Neural crest cell (in vitro differentiated cells): ENCODE data around the gene KDM2A. TPM values are rescaled to one million over a fixed set of nuclear protein-coding genes. Genes with fewer than 3 reads are reported as not detected.

ENCODE experiments used
- DNase-seq: peaks from one replicate; pipeline ENCODE4 v3.0.0; 2021; ENCODE audit warnings: low read depth, mixed read lengths, low spot score
- H3K27ac Mint-ChIP-seq: one replicate; pipeline ENCODE4 v1.8.0; 2021; ENCODE audit warnings: mild to moderate bottlenecking, mixed read lengths; ENCODE audit not compliant: unreplicated experiment
- H3K27me3 Mint-ChIP-seq: 2 replicates; pipeline ENCODE4 v1.8.0; 2021; ENCODE audit warnings: low read depth, mild to moderate bottlenecking, mixed read lengths
- H3K36me3 Mint-ChIP-seq: 2 replicates; pipeline ENCODE4 v1.8.0; 2021; ENCODE audit warnings: low read depth, mild to moderate bottlenecking, mixed read lengths
- H3K4me1 Mint-ChIP-seq: 2 replicates; pipeline ENCODE4 v1.8.0; 2021; ENCODE audit warnings: mixed read lengths
- H3K4me3 Mint-ChIP-seq: one replicate; pipeline ENCODE4 v1.8.0; 2021; ENCODE audit warnings: mild to moderate bottlenecking, mixed read lengths
- H3K9me3 Mint-ChIP-seq: 2 replicates; pipeline ENCODE4 v1.8.0; 2021; ENCODE audit warnings: mixed read lengths
- CTCF ChIP-seq: fragments of 200-600 bp; sonication (generic); conservative IDR thresholded peaks from 2 replicates; pipeline ENCODE4 v1.5.0; 2021; ENCODE audit warnings: antibody characterized with exemption, mild to moderate bottlenecking
- total RNA-seq: library from RNA; stranded (reverse); gene quantifications from 2 replicates; pipeline ENCODE4 v1.2.1, GENCODE V29; 2021

KDM2A gene
- total RNA-seq, 1 donor from 2014 or later, result 67.4 TPM

GRCh38 chr11:67154726-67155125, 35.7 kb downstream of the KDM2A start:
- H3K4me1 Mint-ChIP-seq, result peaks cover 6% of the 10 kb centered on the region
- DNase-seq, result no peak
- no peak overlapping the region for H3K4me3 Mint-ChIP-seq
- H3K36me3 Mint-ChIP-seq, result peaks cover 3% of the 10 kb centered on the region
- no peaks in the 10 kb centered on the region for H3K9me3 Mint-ChIP-seq
- H3K27ac Mint-ChIP-seq, result no peak overlapping the region
- no peak for TF ChIP-seq CTCF
- no peaks in the 10 kb centered on the region for H3K27me3 Mint-ChIP-seq

GRCh38 chr11:67157691-67158090, 38.6 kb downstream of the KDM2A start:
- peaks cover 3% of the 10 kb centered on the region for H3K36me3 Mint-ChIP-seq
- peaks cover 10% of the 10 kb centered on the region for H3K4me1 Mint-ChIP-seq
- H3K4me3 Mint-ChIP-seq, result no peak overlapping the region
- DNase-seq, result no peak
- no peak for TF ChIP-seq CTCF
- no peaks in the 10 kb centered on the region for H3K9me3 Mint-ChIP-seq
- H3K27ac Mint-ChIP-seq, result no peak overlapping the region
- no peaks in the 10 kb centered on the region for H3K27me3 Mint-ChIP-seq

GRCh38 chr11:67158221-67158620, 39.2 kb downstream of the KDM2A start:
- peaks cover 4% of the 10 kb centered on the region for H3K36me3 Mint-ChIP-seq
- no peak overlapping the region for H3K27ac Mint-ChIP-seq
- H3K4me1 Mint-ChIP-seq, result peaks cover 10% of the 10 kb centered on the region
- H3K4me3 Mint-ChIP-seq, result no peak overlapping the region
- no peaks in the 10 kb centered on the region for H3K27me3 Mint-ChIP-seq
- no peak for TF ChIP-seq CTCF
- H3K9me3 Mint-ChIP-seq, result no peaks in the 10 kb centered on the region
- DNase-seq, result no peak

GRCh38 chr11:67160045-67160444, 41.0 kb downstream of the KDM2A start:
- Mint-ChIP-seq H3K4me1 (peaks cover 13% of the 10 kb centered on the region), H3K27me3 (no peaks in the 10 kb centered on the region), H3K27ac (no peak overlapping the region), H3K4me3 (no peak overlapping the region), H3K9me3 (no peaks in the 10 kb centered on the region), H3K36me3 (peaks cover 2% of the 10 kb centered on the region)
- TF ChIP-seq CTCF, result no peak
- no peak for DNase-seq

GRCh38 chr11:67160872-67161783, 42.1 kb downstream of the KDM2A start:
- Mint-ChIP-seq H3K4me1 (peaks cover 17% of the 10 kb centered on the region), H3K27me3 (no peaks in the 10 kb centered on the region), H3K4me3 (no peak overlapping the region), H3K36me3 (peaks cover 2% of the 10 kb centered on the region), H3K27ac (no peak overlapping the region), H3K9me3 (no peaks in the 10 kb centered on the region)
- TF ChIP-seq CTCF, result peak; percentile 22
- DNase-seq, result no peak
